SW 1271 (cell line): ENCODE measurements around the gene DNMT3A.

Source experiments
- DNase-seq, 2 experiments: peaks; one replicate each; lab custom pipeline; 2025; lab: John Stamatoyannopoulos, UW

The DNMT3A gene

GRCh38 chr2:25347205-25347815 is 5.6 kb upstream of the DNMT3A start:
- DNase-seq: peak in 1 of 2 experiments; percentile 31

- DNase-seq: no peak
These were observed 1.6 kb upstream of the DNMT3A start for GRCh38 chr2:25343187-25343825.

DNA sequence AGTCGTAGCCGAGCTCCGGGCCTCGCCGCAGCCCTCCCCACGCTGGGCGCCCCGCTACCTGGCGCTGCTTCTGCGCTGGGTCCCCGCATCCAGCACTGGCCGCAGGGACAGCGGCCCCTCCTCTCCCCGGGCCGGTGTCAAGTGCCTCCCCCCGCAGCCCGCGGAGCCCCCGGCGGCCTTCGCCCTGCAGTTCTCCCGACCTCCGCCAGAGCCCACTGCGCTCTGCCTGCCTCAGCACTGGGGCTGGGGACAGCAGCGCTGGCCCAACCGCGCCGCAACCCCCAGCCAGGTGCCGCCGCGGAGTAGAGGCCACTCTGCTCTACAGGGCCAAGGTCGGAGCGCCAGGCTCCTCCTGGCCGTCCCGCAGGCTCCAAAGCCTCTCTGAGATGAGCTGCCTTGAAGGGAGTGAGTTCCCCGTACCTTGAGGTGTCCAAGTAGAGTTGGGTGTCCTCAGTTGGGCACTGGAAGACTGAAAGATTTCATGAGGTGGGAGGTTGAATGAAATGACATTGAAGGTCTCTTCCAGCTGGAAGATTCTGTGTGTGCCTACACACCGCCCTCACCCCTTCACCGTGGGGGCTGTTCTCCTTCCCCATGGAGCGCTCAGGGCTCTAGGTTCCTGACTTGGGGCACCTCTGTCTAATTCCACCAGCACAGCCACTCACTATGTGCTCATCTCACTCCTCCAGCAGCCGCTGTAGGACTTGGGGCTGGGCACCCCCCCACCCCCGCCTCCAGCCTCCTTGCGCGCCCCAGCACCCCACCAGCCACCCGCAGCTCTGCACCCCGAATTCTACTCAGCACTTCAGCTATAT is 854 bp upstream of the DNMT3A start:
- peak; percentile 59 to 78 for DNase-seq

GRCh38 chr2:25341011-25341727 is 556 bp downstream of the DNMT3A start:
- no peak for DNase-seq

- no peak for DNase-seq
These were observed 1.4 kb downstream of the DNMT3A start for GRCh38 chr2:25340181-25340921.

- no peak for DNase-seq
These were observed 1.9 kb downstream of the DNMT3A start for GRCh38 chr2:25339791-25340180.

- no peak for DNase-seq
These were observed 2.5 kb downstream of the DNMT3A start for GRCh38 chr2:25339211-25339674.

DNA sequence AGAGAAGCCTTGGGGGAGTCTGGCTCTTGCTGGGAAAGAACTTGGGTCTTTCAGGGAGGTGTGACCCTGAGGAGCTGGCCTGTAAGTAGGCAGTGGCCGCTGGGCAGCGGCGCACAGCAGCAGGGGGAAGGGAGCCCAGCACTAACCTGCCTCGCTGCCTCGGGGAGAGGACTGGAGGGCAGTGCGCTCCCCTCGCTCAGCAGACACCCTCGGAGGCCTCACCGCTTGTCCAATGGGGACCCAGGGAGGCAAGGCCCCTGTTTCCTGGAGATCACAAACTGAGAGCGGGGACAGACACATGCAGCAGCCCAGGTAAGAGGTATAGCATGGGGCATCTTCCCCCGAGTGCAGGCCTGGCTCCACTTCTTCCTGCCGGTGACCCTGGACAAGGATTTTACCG is 3.3 kb downstream of the DNMT3A start:
- no peak for DNase-seq

DNA sequence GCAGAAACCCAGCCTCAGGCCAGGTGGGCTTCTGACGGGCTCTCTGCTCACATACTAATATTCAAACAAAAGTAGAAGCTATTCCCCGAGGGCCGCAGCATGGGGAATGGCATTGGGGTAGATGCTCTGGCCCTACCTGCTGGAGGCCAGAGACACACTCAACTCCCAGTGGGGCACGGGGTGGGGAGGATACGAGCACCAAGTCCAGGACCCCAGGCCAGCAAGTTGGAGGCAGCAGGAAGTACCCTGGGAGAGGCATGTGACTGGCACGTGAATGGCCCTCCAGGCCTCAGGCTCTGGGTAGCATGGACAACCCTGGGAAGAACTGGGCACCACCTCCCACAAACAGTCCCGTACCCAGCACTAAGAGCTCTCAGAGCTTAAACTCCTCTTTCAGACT is 3.8 kb downstream of the DNMT3A start:
- no peak for DNase-seq

DNA sequence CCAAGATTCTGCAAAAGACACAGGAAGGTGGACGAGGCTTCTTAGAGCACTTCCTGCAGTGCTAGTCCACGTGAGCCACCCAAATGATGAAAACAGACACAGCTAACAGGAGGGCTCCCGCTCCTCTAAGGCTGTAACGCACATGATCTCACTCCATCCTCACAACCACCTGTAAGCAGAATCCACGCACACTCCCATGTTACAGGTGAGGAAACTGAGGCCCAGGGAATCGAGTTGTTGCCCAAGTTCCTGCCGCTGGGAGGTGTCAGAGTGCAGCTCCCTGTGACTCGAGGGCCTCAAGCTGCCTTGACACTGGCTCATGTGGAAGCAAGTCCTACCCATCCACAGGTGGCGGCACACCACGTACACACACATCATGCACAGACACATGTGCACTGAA is 4.4 kb downstream of the DNMT3A start:
- no peak for DNase-seq

DNA sequence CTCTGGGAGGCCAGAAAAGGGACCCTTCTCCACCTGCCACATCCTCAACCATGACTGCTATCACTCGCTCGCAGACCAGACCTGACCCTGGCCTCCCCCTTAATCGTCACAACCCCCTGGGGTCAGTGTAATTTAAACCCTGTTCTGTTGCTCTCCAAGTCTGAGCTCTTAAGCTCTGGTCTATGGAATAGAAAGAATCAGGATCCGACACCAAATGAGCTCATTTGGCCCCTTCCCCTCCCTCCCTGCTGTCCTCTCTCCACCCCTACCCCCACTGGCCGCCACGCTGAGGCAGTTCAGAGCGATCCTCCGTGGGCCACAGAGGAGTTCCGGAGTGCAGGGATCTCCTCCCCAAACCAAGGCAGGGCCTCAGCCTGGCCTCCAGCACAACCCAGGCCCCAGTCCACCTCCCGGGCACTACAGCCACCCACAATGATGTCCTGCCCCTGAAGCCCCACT is 5.3 kb downstream of the DNMT3A start:
- DNase-seq: no peak

GRCh38 chr2:25335971-25336370 is 5.8 kb downstream of the DNMT3A start:
- DNase-seq: no peak

DNA sequence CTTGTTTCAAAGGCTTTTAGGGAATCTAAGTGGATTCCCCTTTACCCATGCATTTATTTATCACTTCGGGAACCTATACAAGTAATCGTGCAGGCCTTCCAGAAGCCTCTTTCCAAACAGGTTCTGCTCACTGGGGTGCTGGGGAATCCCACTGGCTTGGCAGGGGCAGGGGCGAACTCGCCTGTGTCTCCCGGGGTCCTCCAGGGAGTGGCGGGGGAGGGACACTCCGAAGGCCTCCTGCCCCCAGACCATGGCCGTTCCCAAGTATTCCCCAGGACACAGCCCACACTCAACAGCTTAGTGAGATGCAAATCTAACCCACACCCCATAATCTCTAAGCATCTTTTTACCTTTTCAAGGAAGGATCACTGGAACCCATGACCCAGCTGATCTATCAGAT is 6.5 kb downstream of the DNMT3A start:
- no peak for DNase-seq

GRCh38 chr2:25334482-25334881 is 7.2 kb downstream of the DNMT3A start:
- no peak for DNase-seq

DNA sequence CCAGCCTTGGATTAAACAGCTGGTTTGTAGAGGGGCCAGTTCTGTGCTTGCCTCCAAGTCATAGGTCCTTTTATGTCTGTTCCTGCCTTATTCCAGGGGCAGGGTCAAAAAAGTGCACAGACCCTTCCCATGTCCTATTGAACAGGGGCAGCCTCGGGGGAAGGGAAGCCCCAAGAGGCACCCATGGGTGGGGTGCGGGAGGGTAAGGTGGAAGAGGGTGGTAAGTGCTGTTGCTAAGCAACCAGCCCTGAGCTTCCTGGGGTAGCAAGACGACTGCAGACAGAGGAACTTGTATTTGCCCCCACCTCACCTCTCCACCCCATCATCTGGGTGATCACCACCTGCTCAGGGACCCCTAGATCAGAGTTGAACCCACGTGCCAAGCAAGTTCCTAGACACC is 7.7 kb downstream of the DNMT3A start:
- DNase-seq: no peak

- DNase-seq: no peak
These were observed 9.2 kb downstream of the DNMT3A start for GRCh38 chr2:25332571-25332970.

DNA sequence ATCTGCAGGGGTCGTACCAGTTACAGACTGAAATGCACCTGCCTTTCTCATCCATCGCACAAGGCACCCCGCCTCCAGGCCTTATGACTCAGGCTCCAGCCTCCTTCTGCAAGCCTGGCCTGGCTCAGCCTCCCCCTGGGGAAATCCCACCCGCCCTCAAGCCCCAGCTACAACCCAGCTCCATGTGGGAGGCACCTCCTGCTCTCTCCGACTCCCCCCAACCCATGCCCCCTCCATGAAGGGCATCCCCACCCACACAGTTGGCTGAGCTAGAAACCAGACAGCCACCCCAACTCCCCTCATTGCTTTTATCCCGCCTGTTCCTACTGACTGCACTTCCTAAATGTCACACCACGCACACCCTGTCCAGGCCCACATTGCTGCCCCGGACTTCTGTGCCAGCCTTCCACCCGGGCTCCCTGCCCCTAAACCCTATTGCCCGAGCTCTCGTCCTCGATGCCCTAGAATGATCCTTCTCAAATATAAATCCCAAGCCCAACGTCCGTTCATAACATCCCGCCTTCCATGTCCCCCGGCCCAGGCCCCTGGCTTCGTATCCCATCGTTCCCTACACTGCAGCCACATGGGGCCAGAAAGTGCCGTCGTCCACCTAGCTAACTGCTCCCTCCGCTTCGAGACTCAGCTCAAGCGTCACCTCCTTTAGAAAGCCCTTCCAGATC is 9.9 kb downstream of the DNMT3A start:
- no peak for DNase-seq

GRCh38 chr2:25330937-25331336 is 10.8 kb downstream of the DNMT3A start:
- DNase-seq: no peak

GRCh38 chr2:25330273-25330672 is 11.5 kb downstream of the DNMT3A start:
- no peak for DNase-seq

GRCh38 chr2:25328152-25329085 is 13.3 kb downstream of the DNMT3A start:
- DNase-seq: no peak
